Neural progenitor cell (in vitro differentiated cells): Measurements from ENCODE around the gene A2M. TPM values are rescaled to one million over a fixed set of nuclear protein-coding genes. Genes with fewer than 3 reads are reported as not detected.

Experiments used
- DNase-seq: peaks from one replicate; pipeline ENCODE4 v3.0.0-alpha.2; 2016; ENCODE audit warnings: low spot score
- H2AFZ ChIP-seq: fragments of 200-600 bp; sonication (generic); replicated peaks from 2 replicates; pipeline ENCODE4 v1.6.1; 2016; ENCODE audit warnings: antibody characterized with exemption
- H3F3A ChIP-seq: fragments of 200-600 bp; sonication (generic); 2 replicates; pipeline ENCODE4 v1.6.1; 2016; ENCODE audit warnings: antibody characterized with exemption, low read depth
- H3K27ac ChIP-seq: fragments of 200-600 bp; sonication (generic); 2 replicates; pipeline ENCODE4 v1.5.1; 2016; ENCODE audit warnings: mild to moderate bottlenecking
- H3K27me3 ChIP-seq: fragments of 200-600 bp; sonication (generic); 2 replicates; pipeline ENCODE4 v1.6.1; 2016; ENCODE audit warnings: mild to moderate bottlenecking, moderate library complexity
- H3K36me3 ChIP-seq: fragments of 200-600 bp; sonication (generic); 2 replicates; pipeline ENCODE4 v1.5.1; 2016
- H3K4me1 ChIP-seq: fragments of 200-600 bp; sonication (generic); 2 replicates; pipeline ENCODE4 v1.6.1; 2016; ENCODE audit warnings: mixed run types
- H3K4me2 ChIP-seq: fragments of 200-600 bp; sonication (generic); 2 replicates; pipeline ENCODE4 v1.6.1; 2016
- H3K4me3 ChIP-seq: fragments of 200-600 bp; sonication (generic); 2 replicates; pipeline ENCODE4 v1.5.1; 2016
- H3K79me2 ChIP-seq: fragments of 200-600 bp; sonication (generic); 2 replicates; pipeline ENCODE4 v1.6.1; 2016; ENCODE audit warnings: low read depth
- H3K9ac ChIP-seq: fragments of 200-600 bp; sonication (generic); 2 replicates; pipeline ENCODE4 v1.6.1; 2016
- H3K9me3 ChIP-seq: fragments of 200-600 bp; sonication (generic); 2 replicates; pipeline ENCODE4 v1.5.1; 2016; ENCODE audit warnings: low read depth
- H4K20me1 ChIP-seq: fragments of 200-600 bp; sonication (generic); 2 replicates; pipeline ENCODE4 v1.6.1; 2016; ENCODE audit warnings: low read depth
- H3K27ac Mint-ChIP-seq: 3 replicates; pipeline ENCODE4 v1.8.0; 2021; ENCODE audit warnings: mixed read lengths
- H3K27me3 Mint-ChIP-seq: 2 replicates; pipeline ENCODE4 v1.8.0; 2022; ENCODE audit warnings: low read depth, mild to moderate bottlenecking, inconsistent platforms, moderate library complexity, mixed read lengths; ENCODE audit not compliant: insufficient read depth
- H3K36me3 Mint-ChIP-seq: 3 replicates; pipeline ENCODE4 v1.8.0; 2021; ENCODE audit warnings: mixed read lengths
- H3K4me1 Mint-ChIP-seq: 3 replicates; pipeline ENCODE4 v1.8.0; 2021; ENCODE audit warnings: mixed read lengths
- H3K4me3 Mint-ChIP-seq: 3 replicates; pipeline ENCODE4 v1.8.0; 2021; ENCODE audit warnings: mild to moderate bottlenecking, moderate library complexity, mixed read lengths
- H3K9me3 Mint-ChIP-seq: 3 replicates; pipeline ENCODE4 v1.8.0; 2020; ENCODE audit warnings: mixed read lengths
- EZH2 ChIP-seq: fragments of 200-600 bp; sonication (generic); IDR thresholded peaks from 2 replicates; pipeline ENCODE4 v1.6.1; 2017; ENCODE audit warnings: antibody characterized with exemption, mild to moderate bottlenecking, moderate library complexity
- EZH2phosphoT487 ChIP-seq: fragments of 200-600 bp; sonication (generic); IDR thresholded peaks from 2 replicates; pipeline ENCODE4 v1.6.1; 2017; ENCODE audit warnings: antibody characterized with exemption
- total RNA-seq: library from RNA; depleted of rRNA; stranded (reverse); fragments of >200 nt; gene quantifications from 2 replicates; pipeline ENCODE4 v1.2.3, GENCODE V29; 2015; ENCODE audit warnings: low replicate concordance
- TF ChIP-seq, protein P1 (sequence below): fragments of 200-600 bp; sonication (generic); IDR thresholded peaks from 2 replicates; pipeline ENCODE4 v1.5.1; 2017; ENCODE audit warnings: antibody characterized with exemption, mild to moderate bottlenecking

Gene A2M
- total RNA-seq, 1 donor from 2014 or later = not detected

DNA sequence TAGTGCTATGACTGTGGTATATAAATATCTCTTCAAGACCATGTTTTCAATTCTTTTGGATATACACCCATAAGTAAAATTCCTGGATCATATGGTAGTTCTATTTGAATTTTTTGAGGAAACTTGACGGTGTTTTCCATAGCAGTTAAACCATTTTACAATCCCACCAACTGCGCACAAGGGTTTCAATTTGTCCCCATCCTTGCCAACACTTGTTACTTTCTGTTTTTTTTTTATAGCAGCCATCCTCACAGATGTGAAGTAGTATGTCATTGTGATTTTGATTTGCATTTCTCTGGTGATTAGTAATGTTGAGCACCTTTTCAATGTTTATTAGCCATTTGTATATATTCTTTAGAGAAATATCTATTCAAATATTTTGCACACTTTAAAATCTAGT is 14.5 kb upstream of the A2M start:
- H3K27me3 ChIP-seq = no peaks in the 10 kb centered on the region
- H3K27me3 Mint-ChIP-seq = peaks cover 2% of the 10 kb centered on the region
- H3K4me3 ChIP-seq = no peak overlapping the region
- no peaks in the 10 kb centered on the region for H4K20me1 ChIP-seq
- no peak overlapping the region for H3K4me3 Mint-ChIP-seq
- no peaks in the 10 kb centered on the region for H3K4me1 ChIP-seq
- H3K4me1 Mint-ChIP-seq = no peaks in the 10 kb centered on the region
- H3K27ac ChIP-seq = no peak overlapping the region
- peaks cover 2% of the 10 kb centered on the region for H3K9me3 Mint-ChIP-seq
- DNase-seq = no peak
- no peaks in the 10 kb centered on the region for H3K36me3 ChIP-seq
- no peak overlapping the region for H2AFZ ChIP-seq
- no peak overlapping the region for H3K9ac ChIP-seq
- no peaks in the 10 kb centered on the region for H3F3A ChIP-seq
- TF ChIP-seq, protein P1, sequence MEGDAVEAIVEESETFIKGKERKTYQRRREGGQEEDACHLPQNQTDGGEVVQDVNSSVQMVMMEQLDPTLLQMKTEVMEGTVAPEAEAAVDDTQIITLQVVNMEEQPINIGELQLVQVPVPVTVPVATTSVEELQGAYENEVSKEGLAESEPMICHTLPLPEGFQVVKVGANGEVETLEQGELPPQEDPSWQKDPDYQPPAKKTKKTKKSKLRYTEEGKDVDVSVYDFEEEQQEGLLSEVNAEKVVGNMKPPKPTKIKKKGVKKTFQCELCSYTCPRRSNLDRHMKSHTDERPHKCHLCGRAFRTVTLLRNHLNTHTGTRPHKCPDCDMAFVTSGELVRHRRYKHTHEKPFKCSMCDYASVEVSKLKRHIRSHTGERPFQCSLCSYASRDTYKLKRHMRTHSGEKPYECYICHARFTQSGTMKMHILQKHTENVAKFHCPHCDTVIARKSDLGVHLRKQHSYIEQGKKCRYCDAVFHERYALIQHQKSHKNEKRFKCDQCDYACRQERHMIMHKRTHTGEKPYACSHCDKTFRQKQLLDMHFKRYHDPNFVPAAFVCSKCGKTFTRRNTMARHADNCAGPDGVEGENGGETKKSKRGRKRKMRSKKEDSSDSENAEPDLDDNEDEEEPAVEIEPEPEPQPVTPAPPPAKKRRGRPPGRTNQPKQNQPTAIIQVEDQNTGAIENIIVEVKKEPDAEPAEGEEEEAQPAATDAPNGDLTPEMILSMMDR = no peak
- TF ChIP-seq EZH2phosphoT487 = no peak
- no peak for TF ChIP-seq EZH2
- H3K36me3 Mint-ChIP-seq = peaks cover under 1% of the 10 kb centered on the region
- no peak overlapping the region for H3K4me2 ChIP-seq
- H3K79me2 ChIP-seq = no peaks in the 10 kb centered on the region
- H3K9me3 ChIP-seq = no peaks in the 10 kb centered on the region
- no peak overlapping the region for H3K27ac Mint-ChIP-seq

DNA sequence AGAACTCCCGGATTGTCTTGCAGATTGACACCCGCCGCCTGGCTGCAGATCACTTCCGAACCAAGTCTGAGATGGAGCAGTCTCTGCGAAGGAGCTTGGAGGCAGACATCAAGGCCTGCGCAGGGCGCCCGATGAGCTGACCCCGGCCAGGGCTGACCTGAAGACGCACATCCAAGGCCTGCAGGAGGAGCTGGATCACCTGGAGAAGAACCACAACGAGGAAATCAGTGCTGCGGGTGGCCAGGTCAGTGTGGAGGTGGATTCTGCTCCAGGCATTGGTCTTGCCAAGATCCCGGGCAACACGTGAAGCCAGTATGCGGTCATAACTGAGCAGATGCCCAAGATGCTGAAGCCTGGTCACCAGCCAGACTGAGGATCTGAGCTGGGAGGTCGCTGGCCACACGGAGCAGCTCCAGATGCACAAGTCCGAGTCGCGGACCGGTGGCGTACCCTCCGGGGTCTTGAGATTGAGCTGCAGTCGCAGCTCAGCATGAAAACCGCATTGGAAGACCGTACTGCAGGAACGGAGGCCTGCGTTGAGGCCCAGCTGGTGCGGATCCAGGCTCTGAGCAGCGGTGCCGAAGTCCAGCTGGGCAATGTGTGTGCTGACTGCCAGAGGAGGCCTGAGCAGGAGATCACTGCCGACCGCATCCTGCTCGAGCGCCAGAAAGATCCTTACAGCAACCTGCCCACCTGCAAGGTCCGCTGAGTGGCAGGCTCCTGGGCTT is 12.4 kb upstream of the A2M start:
- Mint-ChIP-seq H3K9me3 (peaks cover 2% of the 10 kb centered on the region), H3K4me1 (no peaks in the 10 kb centered on the region), H3K27me3 (peaks cover 2% of the 10 kb centered on the region), H3K36me3 (peaks cover 2% of the 10 kb centered on the region), H3K4me3 (no peak overlapping the region), H3K27ac (no peak overlapping the region)
- no peak overlapping the region for H3K4me2 ChIP-seq
- no peak overlapping the region for H3K9ac ChIP-seq
- H3K9me3 ChIP-seq = no peaks in the 10 kb centered on the region
- H3K4me3 ChIP-seq = no peak overlapping the region
- DNase-seq = no peak
- no peaks in the 10 kb centered on the region for H3K79me2 ChIP-seq
- no peak overlapping the region for H2AFZ ChIP-seq
- TF ChIP-seq EZH2phosphoT487 (no peak), EZH2 (no peak)
- TF ChIP-seq, protein P1 = no peak
- no peaks in the 10 kb centered on the region for H3K27me3 ChIP-seq
- H4K20me1 ChIP-seq = no peaks in the 10 kb centered on the region
- no peaks in the 10 kb centered on the region for H3F3A ChIP-seq
- no peaks in the 10 kb centered on the region for H3K4me1 ChIP-seq
- H3K27ac ChIP-seq = no peak overlapping the region
- no peaks in the 10 kb centered on the region for H3K36me3 ChIP-seq

DNA sequence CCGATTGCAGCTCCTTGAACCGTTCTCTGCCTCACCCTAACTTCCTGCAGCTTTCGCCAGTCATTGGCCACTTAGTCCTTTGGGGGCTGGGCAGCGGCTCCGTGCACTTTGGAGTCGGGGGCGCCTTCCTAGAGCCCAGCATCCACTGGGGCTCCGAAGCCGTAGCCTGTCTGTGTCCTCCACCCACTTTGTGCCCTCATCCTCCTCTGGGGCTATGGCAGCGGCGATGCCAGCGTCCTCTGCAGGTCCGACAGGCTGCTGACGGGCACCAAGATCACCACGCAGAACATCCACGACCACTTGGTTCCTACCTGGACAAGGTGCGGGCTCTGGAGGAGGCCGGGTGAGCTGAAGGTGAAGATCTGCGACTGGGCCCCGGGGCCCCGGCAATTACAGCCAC is 11.8 kb upstream of the A2M start:
- Histone ChIP-seq H3K9me3 (no peaks in the 10 kb centered on the region), H3K27me3 (no peaks in the 10 kb centered on the region), H3K4me3 (no peak overlapping the region), H2AFZ (no peak overlapping the region), H3K27ac (no peak overlapping the region), H3K79me2 (no peaks in the 10 kb centered on the region), H4K20me1 (no peaks in the 10 kb centered on the region), H3F3A (no peaks in the 10 kb centered on the region), H3K4me1 (no peaks in the 10 kb centered on the region), H3K4me2 (no peak overlapping the region), H3K9ac (no peak overlapping the region), H3K36me3 (no peaks in the 10 kb centered on the region)
- no peak for TF ChIP-seq EZH2phosphoT487
- TF ChIP-seq EZH2 = no peak
- TF ChIP-seq, protein P1 = no peak
- H3K27me3 Mint-ChIP-seq = peaks cover 2% of the 10 kb centered on the region
- DNase-seq = no peak
- H3K27ac Mint-ChIP-seq = no peak overlapping the region
- no peak overlapping the region for H3K4me3 Mint-ChIP-seq
- H3K9me3 Mint-ChIP-seq = peaks cover 2% of the 10 kb centered on the region
- peaks cover 2% of the 10 kb centered on the region for H3K36me3 Mint-ChIP-seq
- no peaks in the 10 kb centered on the region for H3K4me1 Mint-ChIP-seq
